Stimulated activated CD4-positive, alpha-beta T cell treated with anti-CD3 and anti-CD28 coated beads, Interleukin-12 subunit alpha, Interleukin-12 subunit beta, amount 100 ng/mL, for 48 hours (primary cell): Measurements from ENCODE around the gene FBLIM1.

Experiments used
- DNase-seq, 3 donors: peaks; one replicate each; pipeline ENCODE4 v3.0.0-alpha.2; 2020; ENCODE audit warnings: low read depth in 2 of 3, low spot score in 1 of 3

Gene FBLIM1

DNA sequence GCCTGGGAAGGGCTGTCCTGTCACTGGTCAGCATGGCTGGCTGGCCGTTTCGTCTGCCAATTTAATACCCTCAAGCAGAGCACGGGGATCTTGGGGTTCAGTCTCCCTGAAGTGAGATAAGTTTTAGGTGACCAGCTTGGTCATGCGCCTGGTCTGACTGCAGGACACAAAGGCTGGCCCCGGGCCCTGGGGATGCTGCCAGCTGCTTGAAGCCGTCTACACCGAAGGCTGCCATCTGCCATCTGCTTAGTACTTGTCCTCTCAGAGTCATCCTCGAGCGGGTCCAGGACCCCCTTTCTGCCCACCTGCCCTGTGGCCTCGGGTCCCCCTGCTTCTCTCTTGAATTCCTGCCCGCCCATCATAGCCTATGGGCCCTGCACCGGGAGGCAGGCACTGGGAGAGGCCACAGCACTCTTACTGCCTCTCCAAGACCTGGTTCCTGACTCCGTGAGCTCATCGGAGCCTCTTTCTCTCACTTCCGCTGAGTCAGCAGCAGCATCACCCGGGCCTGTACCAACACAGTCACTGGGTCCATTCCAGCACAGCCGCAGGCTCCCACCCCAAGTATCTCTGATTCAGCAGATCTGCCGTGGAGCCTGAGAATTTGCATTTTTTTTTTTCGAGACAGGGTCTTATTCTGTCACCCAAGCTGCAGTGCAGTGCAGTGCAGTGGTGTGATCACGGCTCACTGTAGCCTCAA lies 7.0 kb downstream of the FBLIM1 start:
- DNase-seq, result no peak

DNA sequence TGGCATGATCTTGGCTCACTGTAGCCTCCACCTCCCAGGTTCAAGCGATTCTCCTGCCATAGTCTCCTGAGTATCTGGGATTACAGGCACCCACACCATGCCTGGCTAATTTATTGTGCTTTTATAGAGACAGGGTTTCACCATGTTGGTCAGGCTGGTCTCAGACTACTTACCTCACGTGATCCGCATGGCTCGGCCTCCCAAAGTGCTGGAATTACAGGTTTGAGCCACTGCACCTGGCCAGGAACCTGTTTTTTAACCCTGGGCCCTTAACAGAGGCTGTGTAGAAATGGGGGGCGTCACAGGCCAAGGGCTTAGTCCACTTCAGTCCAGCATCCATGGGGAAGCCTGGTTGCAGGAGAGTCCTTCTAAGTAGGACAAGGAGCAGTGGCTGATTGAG lies 9.3 kb downstream of the FBLIM1 start:
- no peak for DNase-seq

- no peak for DNase-seq
Measured at GRCh38 chr1:15768388-15768787, 9.8 kb downstream of the FBLIM1 start.

DNA sequence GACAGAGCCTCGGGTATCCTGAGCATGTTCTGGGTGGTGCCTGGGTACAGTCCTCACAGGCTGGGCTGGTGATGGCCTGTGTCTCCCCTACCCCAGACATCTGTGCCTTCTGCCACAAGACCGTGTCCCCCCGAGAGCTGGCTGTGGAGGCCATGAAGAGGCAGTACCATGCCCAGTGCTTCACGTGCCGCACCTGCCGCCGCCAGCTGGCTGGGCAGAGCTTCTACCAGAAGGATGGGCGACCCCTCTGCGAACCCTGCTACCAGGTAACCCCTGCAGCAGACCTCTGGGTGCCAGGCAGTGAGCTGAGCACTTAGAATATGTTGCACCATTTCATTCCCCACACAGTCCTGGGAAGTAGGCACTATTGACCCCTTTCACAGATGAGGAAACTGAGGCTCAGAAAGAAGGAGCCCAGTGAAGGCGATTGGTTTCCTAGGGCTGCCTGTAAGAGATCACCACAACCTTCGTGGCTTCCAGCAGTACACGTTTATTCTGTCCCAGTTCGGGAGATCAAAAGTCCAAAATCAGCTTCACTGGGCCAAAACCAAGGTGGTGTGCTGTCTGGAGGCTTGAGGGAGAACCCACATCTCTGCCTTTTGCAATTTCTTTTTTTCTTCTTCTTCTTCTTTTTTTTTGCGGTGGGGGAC lies 11.8 kb downstream of the FBLIM1 start:
- no peak for DNase-seq

- DNase-seq, result no peak
Measured at GRCh38 chr1:15771836-15772515, 13.4 kb downstream of the FBLIM1 start.

GRCh38 chr1:15775706-15776105 lies 17.1 kb downstream of the FBLIM1 start:
- no peak for DNase-seq

- no peak for DNase-seq
Measured at GRCh38 chr1:15777909-15778707, 19.5 kb downstream of the FBLIM1 start.

DNA sequence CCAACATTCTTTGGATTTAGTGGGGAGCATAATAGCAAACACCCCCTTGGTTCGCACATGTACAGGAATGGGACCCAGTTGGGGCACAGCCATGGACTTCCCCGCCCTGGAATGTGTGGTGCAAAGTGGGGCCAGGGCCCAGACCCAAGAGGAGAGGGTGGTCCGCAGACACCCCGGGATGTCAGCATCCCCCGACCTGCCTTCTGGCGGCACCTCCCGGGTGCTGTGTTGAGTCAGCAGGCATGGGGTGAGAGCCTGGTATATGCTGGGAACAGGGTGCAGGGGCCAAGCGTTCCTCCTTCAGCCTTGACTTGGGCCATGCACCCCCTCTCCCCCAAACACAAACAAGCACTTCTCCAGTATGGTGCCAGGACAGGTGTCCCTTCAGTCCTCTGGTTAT lies 27.1 kb downstream of the FBLIM1 start:
- no peak for DNase-seq

- no peak for DNase-seq
Measured at GRCh38 chr1:15786581-15786980, 28.0 kb downstream of the FBLIM1 start.

GRCh38 chr1:15788624-15789301 lies 30.2 kb downstream of the FBLIM1 start:
- no peak for DNase-seq

- DNase-seq, result no peak
Measured at GRCh38 chr1:15796086-15796462, 37.5 kb downstream of the FBLIM1 start.

GRCh38 chr1:15797614-15798390 lies 39.2 kb downstream of the FBLIM1 start:
- no peak for DNase-seq

DNA sequence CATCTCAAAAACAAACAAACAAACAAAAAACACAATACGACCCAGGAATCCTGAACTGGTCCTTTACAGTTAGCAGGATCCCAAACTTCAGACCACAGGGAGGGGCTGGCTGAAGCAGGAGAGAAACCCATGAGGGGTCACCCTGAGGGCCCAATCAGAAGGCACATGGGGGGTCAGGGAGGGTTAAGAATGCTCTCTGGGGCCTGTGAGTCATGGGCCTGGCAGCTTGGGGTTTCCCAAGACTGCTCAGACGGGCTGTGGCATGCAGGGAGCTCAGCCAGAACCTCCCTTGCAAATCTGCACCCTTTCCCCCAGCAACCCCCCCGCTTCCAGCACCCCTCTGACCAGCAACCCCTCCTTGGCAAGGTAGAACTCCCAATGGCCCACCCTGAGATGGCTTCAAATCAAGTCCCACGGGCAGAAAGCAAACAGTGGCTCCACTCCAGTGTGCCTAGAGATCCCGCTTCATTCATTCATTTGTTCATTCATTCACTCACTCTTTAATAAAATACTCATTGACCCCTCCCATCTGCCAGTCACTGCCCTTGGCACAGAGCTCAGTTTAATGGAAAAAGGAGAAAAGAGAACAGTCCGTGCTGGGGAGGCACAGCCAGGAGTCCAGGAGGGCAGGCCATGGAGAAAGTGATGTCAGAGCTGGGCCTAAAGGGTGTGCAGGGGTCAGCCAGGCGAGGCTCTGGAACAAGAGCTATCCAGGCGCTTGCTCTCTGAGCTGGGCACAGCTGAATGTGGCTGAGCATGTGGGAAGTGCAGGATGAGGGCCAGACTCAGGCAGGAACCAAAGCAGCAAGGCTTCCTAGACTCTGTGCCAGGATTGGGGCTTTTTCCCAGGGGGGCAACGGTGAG lies 40.6 kb downstream of the FBLIM1 start:
- DNase-seq, result no peak

DNA sequence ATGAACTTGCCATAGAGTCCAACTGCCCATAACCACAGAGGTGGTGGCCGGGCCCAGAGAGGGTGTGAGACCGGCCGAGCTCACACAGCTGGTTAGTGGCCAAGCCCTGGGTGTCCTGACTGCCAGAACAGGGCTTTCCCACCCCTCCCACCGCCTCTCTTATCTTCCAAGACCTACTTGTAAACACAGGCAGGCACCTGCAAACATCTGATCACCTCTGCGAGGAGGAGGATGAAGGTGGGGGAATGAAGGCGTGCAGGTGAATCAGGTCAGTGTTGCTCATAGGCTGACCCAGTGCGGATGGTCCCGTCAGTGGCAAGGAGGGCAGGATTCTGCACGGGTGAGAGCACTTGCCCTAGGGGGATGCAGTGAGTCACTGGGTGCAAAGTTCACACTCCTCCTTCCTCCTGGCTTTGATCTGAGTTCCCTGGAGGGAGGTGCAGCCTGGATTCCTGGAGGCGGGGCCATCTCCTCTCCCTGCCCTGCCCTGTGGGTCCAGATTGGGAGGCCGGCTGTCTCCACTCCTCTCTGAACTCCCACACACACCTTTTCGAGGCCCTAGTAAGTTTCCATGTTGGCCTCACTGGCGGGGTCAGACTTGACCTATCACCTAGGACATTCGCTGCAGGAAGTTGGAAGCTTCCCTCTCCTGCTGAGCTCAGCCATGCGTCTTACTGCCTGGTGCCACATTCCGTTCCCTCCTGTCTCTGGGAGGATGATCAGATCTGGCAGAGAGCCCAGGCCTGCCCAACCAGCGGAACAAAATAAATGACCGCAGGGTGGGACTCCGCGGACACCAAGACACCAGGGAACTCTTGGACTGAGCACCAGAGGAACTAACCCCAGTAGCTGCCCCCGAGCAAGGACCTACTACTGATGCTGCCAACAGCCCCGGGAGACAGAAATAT lies 41.6 kb downstream of the FBLIM1 start:
- no peak for DNase-seq

- DNase-seq, result no peak
Measured at GRCh38 chr1:15802234-15802965, 43.8 kb downstream of the FBLIM1 start.

DNA sequence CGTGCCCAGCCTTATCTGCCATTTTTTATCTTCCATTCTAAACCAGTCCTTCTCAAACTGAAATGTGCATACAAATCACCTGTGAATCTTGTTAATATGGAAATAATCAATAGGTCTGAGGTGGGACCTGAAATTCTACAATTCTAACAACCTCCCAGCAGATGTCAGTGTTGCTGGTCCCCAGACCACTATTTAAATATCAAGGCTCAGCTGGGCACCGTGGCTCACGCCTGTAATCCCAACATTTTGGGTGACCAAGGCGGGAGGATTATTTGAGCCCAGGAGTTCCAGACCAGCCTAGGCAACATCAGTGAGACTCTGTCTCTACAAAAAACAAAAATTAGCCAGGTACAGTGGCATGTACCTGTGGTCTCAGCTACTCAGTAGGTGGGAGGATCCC lies 44.8 kb downstream of the FBLIM1 start:
- DNase-seq, result peak in 2 of 3 donors; percentile 12 to 17

- DNase-seq, result no peak
Measured at GRCh38 chr1:15804060-15804459, 45.5 kb downstream of the FBLIM1 start.

DNA sequence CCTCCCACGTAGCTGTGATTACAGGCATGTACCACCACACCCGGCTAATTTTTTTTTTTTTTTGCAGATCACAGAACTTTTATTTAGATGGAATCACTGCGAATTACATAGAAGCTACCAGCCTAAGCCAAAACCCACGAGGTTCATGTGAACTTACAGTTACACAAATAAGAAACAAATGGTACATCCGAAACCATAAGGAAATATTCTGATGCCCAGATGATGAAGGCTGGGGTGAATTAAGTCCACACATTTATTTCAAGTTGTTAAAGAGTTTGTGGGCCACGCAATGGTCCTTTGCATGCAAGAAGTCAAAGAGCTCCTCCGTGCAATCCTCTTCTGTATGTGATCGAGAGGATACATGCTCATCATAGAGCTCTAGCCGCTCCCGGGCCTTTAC lies 48.5 kb downstream of the FBLIM1 start:
- no peak for DNase-seq
